Brain microvascular endothelial cell (primary cell): Measurements from ENCODE around the gene ZNF280A.

Experiments used
- DNase-seq: peaks from one replicate; pipeline ENCODE4 v3.0.0-alpha.2; 2020
- H3K27ac ChIP-seq: fragments of 250-450 bp; sonication (Bioruptor Pico); 2 replicates; pipeline ENCODE4 v1.5.1; 2020; ENCODE audit warnings: mild to moderate bottlenecking, moderate library complexity
- H3K27me3 ChIP-seq: fragments of 250-450 bp; sonication (Bioruptor Pico); replicated peaks from 2 replicates; pipeline ENCODE4 v1.5.1; 2020; ENCODE audit warnings: mild to moderate bottlenecking
- H3K36me3 ChIP-seq: fragments of 250-450 bp; sonication (Bioruptor Pico); replicated peaks from 2 replicates; pipeline ENCODE4 v1.5.1; 2020; ENCODE audit warnings: mild to moderate bottlenecking
- H3K4me3 ChIP-seq: 2 replicates; pipeline ENCODE4 v1.5.1; 2011; ENCODE audit warnings: low read depth, mild to moderate bottlenecking, control low read depth, low read length, moderate library complexity
- in situ Hi-C: cut with HindIII; loops from 2 replicates; pipeline ENCODE4 v1.10.0; 2017; ENCODE audit warnings: low sequenced_read_pairs, low pct_ligation_motif_present
- TF ChIP-seq, protein P1 (sequence below): IDR thresholded peaks from 2 replicates; pipeline ENCODE4 v1.5.1; 2011; ENCODE audit warnings: low read depth, mild to moderate bottlenecking, moderate library complexity, low read length, control low read depth, inconsistent platforms; ENCODE audit errors: missing control alignments

Gene ZNF280A

DNA sequence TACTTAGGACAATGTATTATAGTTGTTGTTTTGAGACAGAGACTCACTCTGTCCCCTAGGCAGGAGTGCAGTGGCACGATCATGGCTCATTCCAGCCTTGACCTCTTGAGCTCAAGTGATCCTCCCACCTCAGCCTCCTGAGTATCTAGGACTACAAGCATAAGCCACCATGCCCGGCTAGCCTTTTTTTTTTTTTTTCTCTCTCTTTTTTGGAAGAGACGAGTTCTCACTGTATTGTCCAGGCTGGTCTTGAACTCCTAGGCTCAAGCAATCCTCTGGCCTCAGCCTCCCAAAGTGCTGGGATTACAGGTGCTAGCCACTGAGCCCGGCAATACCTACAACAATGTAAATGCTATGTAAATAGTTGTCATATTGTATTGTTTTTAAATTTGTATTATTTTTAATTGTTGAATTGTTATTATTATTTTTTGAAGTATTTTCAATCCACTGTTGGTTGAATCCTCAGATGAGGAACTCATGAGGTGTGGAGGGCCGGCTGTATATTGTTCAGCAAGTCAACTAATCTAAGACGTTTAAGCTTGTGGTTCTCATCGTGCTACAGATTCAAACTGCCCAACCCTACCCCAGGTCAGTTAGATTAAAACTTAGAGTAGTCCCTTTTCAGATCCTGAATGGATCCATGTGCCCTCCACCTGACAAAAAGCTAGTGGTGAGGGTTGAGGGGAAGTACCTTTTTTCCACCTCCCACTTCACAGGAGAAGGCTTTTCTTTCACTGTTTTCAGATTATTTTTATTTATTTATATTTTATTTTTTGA, 11.9 kb upstream of the ZNF280A start:
- Histone ChIP-seq H3K36me3 (no peaks in the 10 kb centered on the region), H3K4me3 (no peak overlapping the region), H3K27ac (no peak overlapping the region), H3K27me3 (peaks cover 2% of the 10 kb centered on the region)
- no peak for DNase-seq
- in situ Hi-C loops = no loop called here
- TF ChIP-seq, protein P1, sequence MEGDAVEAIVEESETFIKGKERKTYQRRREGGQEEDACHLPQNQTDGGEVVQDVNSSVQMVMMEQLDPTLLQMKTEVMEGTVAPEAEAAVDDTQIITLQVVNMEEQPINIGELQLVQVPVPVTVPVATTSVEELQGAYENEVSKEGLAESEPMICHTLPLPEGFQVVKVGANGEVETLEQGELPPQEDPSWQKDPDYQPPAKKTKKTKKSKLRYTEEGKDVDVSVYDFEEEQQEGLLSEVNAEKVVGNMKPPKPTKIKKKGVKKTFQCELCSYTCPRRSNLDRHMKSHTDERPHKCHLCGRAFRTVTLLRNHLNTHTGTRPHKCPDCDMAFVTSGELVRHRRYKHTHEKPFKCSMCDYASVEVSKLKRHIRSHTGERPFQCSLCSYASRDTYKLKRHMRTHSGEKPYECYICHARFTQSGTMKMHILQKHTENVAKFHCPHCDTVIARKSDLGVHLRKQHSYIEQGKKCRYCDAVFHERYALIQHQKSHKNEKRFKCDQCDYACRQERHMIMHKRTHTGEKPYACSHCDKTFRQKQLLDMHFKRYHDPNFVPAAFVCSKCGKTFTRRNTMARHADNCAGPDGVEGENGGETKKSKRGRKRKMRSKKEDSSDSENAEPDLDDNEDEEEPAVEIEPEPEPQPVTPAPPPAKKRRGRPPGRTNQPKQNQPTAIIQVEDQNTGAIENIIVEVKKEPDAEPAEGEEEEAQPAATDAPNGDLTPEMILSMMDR = no peak

DNA sequence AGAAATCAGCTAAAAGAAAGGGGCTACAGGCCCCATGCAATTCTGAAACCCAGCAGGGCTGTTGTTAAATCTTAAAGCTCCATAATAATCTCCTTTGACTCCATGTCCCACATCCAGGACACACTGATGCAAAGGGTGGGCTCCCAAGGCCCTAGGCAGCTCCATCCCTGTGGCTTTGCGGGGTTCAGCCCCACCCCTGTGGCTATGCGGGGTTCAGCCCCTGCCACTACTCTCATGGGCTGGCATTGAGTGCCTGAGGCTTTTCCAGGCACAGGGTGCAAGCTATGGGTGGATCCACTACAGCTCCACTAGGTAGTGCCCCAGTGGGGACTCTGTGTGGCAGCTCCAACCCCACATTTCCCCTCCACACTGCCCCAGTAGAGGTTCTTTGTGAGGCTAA, 8.7 kb upstream of the ZNF280A start:
- TF ChIP-seq, protein P1 = no peak
- no peaks in the 10 kb centered on the region for H3K36me3 ChIP-seq
- in situ Hi-C loops = no loop called here

GRCh38 chr22:22527312-22527711, 7.2 kb upstream of the ZNF280A start:
- no peak for DNase-seq
- no peak overlapping the region for H3K4me3 ChIP-seq
- H3K36me3 ChIP-seq = no peaks in the 10 kb centered on the region
- TF ChIP-seq, protein P1 = no peak
- H3K27ac ChIP-seq = no peak overlapping the region
- peaks cover 2% of the 10 kb centered on the region for H3K27me3 ChIP-seq
- in situ Hi-C loops = no loop called here

More for the DNA sequence above, 8.7 kb upstream of the ZNF280A start:
- no peak for DNase-seq
- Histone ChIP-seq H3K4me3 (no peak overlapping the region), H3K27ac (no peak overlapping the region), H3K27me3 (no peaks in the 10 kb centered on the region)

GRCh38 chr22:22526125-22526912, 6.2 kb upstream of the ZNF280A start:
- in situ Hi-C loops = no loop called here
- no peak for DNase-seq
- TF ChIP-seq, protein P1 = no peak
- Histone ChIP-seq H3K27ac (no peak overlapping the region), H3K4me3 (no peak overlapping the region), H3K27me3 (peaks cover 2% of the 10 kb centered on the region), H3K36me3 (no peaks in the 10 kb centered on the region)

DNA sequence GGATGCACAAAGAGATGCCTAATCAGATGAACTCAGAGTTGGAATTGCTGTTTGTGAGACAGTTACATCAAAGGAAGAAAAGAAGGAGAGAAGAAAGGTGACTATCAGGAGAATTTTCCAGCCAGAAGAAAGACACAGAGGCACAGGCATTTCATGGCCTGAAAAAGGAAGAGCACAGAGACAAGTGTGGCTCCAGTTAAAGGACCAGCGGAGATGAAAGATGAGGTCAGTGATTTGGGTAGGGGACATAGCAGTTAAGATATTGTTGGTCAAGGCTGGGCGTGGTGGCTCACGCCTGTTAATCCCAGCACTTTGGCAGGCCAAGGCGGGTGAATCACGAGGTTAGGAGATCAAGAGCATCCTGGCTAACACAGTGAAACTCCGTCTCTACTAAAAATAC, 3.4 kb upstream of the ZNF280A start:
- in situ Hi-C loops = no loop called here
- no peak overlapping the region for H3K27ac ChIP-seq
- TF ChIP-seq, protein P1 = no peak

More for the DNA sequence above, 3.4 kb upstream of the ZNF280A start:
- Histone ChIP-seq H3K4me3 (no peak overlapping the region), H3K36me3 (no peaks in the 10 kb centered on the region), H3K27me3 (peaks cover 2% of the 10 kb centered on the region)
- DNase-seq = no peak
